Left kidney (tissue), 2 donors: ENCODE measurements around the gene SIGMAR1. TPM values are rescaled to one million over a fixed set of nuclear protein-coding genes. Genes with fewer than 3 reads are reported as not detected.
"Not testable (repeated sequence)": the region's sequence is repeated elsewhere in the genome, so short reads cannot be mapped to it uniquely, and the experiment has no call there.

Experiments used
- DNase-seq: peaks from one replicate; pipeline ENCODE4 v3.0.0-alpha.2; 2013
- polyA plus RNA-seq: library from polyadenylated mRNA; unstranded; fragments of 120-200 nt; gene quantifications from one replicate; pipeline ENCODE4 v1.2.1, GENCODE V29; 2013; ENCODE audit not compliant: insufficient read length

Gene SIGMAR1
- polyA plus RNA-seq, 1 donor = 43.9 TPM

- no peak for DNase-seq
Observed at GRCh38 chr9:34658461-34658860, 20.9 kb upstream of the SIGMAR1 start.

- no peak for DNase-seq
Observed at GRCh38 chr9:34656992-34657391, 19.4 kb upstream of the SIGMAR1 start.

GRCh38 chr9:34655394-34655793, 17.8 kb upstream of the SIGMAR1 start:
- no peak for DNase-seq

- DNase-seq = no peak
Observed at GRCh38 chr9:34654323-34655051, 16.9 kb upstream of the SIGMAR1 start.

GRCh38 chr9:34653151-34654072, 15.8 kb upstream of the SIGMAR1 start:
- no peak for DNase-seq

GRCh38 chr9:34652602-34653000, 15.0 kb upstream of the SIGMAR1 start:
- no peak for DNase-seq

GRCh38 chr9:34651876-34652601, 14.5 kb upstream of the SIGMAR1 start, which contains the start of gene IL11RA:
TSS of gene IL11RA (plus strand) at chr9:34652185. CDS start at chr9:34655218, 3,033 bp downstream.
- DNase-seq = peak; percentile 81

- DNase-seq = no peak
Observed at GRCh38 chr9:34651321-34651720, 13.7 kb upstream of the SIGMAR1 start.

GRCh38 chr9:34650816-34651215, 13.2 kb upstream of the SIGMAR1 start:
- DNase-seq = no peak

GRCh38 chr9:34648673-34649072, 11.1 kb upstream of the SIGMAR1 start:
- no peak for DNase-seq

GRCh38 chr9:34647651-34648050, 10.1 kb upstream of the SIGMAR1 start:
- no peak for DNase-seq

GRCh38 chr9:34647084-34647403, 9.5 kb upstream of the SIGMAR1 start:
- DNase-seq = no peak

GRCh38 chr9:34646211-34647083, 8.9 kb upstream of the SIGMAR1 start, which contains the start of gene GALT:
TSS of gene GALT (plus strand) at chr9:34646675. CDS start at chr9:34646705, 30 bp downstream.
- peak; percentile 93 for DNase-seq

- no peak for DNase-seq
Observed at GRCh38 chr9:34644766-34645314, 7.3 kb upstream of the SIGMAR1 start.

- DNase-seq = no peak
Observed at GRCh38 chr9:34642679-34643078, 5.1 kb upstream of the SIGMAR1 start.

- DNase-seq = not testable (repeated sequence)
Observed at GRCh38 chr9:34639322-34639721, 1.7 kb upstream of the SIGMAR1 start.

GRCh38 chr9:34638138-34638445, 505 bp upstream of the SIGMAR1 start:
- no peak for DNase-seq

GRCh38 chr9:34636791-34637355, 714 bp downstream of the SIGMAR1 start:
- DNase-seq = no peak

GRCh38 chr9:34635556-34635955, 2.0 kb downstream of the SIGMAR1 start:
- DNase-seq = no peak

- DNase-seq = no peak
Observed at GRCh38 chr9:34634551-34635248, 2.9 kb downstream of the SIGMAR1 start.
